ENCODE measurements around the gene ECT2.

DNA sequence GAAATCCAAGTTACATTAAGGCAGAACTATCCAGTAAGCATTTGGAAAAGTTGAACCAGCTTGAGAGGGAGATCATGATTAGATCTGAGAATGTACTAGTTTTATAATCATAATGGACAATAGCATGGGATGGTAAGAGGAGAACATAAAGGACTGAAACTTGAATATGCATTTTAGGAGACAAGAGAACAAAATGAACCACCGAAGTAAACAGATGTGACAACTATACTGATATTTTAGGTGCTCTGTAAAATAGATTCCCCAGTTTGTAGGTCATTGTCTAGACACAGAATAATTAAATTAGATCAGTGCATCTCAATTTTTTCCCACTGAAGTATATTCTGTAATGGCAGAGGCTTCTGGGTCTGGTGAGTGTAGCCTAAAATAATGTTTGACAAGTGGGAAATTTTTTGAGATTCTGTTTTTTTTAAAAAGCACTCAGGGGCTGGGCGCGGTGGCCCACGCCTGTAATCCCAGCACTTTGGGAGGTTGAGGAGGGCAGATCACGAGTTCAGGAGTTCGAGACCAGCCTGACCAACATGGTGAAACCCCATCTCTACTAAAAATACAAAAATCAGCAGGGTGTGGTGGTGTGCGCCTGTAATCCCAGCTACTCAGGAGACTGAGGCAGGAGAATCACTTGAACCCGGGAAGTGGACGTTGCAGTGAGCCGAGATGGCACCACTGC is 16.3 kb downstream of the ECT2 start:
- TF ChIP-seq POLR2AphosphoS5 (IDR thresholded peaks at IDR 0.05) (no peak), EP300 (IDR thresholded peaks at IDR 0.05) (no peak)
- TF ChIP-seq, protein P1, sequence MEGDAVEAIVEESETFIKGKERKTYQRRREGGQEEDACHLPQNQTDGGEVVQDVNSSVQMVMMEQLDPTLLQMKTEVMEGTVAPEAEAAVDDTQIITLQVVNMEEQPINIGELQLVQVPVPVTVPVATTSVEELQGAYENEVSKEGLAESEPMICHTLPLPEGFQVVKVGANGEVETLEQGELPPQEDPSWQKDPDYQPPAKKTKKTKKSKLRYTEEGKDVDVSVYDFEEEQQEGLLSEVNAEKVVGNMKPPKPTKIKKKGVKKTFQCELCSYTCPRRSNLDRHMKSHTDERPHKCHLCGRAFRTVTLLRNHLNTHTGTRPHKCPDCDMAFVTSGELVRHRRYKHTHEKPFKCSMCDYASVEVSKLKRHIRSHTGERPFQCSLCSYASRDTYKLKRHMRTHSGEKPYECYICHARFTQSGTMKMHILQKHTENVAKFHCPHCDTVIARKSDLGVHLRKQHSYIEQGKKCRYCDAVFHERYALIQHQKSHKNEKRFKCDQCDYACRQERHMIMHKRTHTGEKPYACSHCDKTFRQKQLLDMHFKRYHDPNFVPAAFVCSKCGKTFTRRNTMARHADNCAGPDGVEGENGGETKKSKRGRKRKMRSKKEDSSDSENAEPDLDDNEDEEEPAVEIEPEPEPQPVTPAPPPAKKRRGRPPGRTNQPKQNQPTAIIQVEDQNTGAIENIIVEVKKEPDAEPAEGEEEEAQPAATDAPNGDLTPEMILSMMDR (IDR thresholded peaks at IDR 0.05): no peak
